ENCODE data around the gene CCBE1. TPM values are rescaled to one million over a fixed set of nuclear protein-coding genes. Genes with fewer than 3 reads are reported as not detected.

Gene CCBE1
- total RNA-seq, 4 donors from 2014 or later: 1.3 to 30.2 (median 8.0) TPM

- no peak for TF ChIP-seq CTCF (IDR thresholded peaks at IDR 0.05)
- DNase-seq (ENCODE audit: low spot score): no peak
- no peak for ATAC-seq (ENCODE audit: low FRiP score)
These were observed 1.7 kb downstream of the CCBE1 start for GRCh38 chr18:59695551-59695950.

DNA sequence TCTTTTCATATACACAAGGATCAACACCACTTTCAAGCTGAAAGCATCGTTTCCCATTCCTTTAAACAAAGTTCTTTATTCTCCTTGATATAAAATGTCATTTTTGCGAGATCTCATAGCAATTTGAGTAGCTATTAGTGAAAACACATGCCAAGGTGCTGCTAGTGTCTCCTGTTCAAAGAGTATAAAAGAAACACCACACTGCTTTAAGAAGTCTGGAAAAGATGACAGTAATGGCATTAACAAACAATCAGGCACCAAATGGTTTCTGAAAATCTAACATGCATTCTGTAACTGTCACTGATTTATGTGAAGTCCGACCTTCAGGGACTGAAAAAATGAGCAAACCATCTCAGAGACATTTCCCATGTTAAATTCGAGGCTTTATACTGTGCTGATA is 2.4 kb downstream of the CCBE1 start:
- TF ChIP-seq CTCF (IDR thresholded peaks at IDR 0.05): no peak
- ATAC-seq (ENCODE audit: low FRiP score) (no peak), DNase-seq (ENCODE audit: low spot score) (no peak)

DNA sequence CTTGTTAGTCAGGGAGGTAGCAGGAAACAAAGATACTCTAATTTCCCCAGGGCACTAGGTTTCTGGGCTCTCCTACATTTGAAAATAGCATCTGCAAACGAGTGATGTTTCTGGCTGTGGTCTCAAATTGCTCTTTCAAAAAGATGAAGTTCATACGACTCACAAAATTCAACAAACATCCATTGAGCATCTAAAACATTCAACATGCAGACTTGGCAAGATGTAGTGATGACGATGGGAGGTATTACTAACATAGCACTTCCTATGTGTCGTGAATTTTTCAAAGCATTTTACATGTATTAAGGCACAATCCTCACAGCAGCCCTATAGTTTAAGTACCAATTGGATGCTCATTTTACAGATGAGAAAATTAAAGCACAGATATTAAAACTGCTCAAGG is 5.2 kb downstream of the CCBE1 start:
- no peak for ATAC-seq (ENCODE audit: low FRiP score)
- TF ChIP-seq CTCF (IDR thresholded peaks at IDR 0.05): no peak
- no peak for DNase-seq (ENCODE audit: low spot score)

DNA sequence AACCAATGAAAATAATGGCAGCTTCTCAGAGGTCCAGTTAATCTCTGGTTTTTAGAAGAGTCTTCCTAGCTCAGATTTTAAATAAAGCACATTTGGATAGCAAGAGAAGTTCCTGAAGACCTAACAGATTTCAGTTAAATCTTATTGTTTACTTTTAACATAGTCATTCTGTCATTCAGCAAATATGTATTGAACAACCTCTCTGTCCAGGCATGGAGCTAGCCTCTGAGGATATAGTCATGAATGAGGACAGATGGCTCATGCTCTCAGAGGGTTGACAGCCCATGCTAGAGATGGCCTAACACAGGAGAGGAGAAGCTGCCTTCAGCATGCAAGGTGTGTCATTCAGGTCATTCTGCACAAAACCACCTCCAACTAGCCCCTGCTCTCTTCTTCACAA is 6.2 kb downstream of the CCBE1 start:
- no peak for TF ChIP-seq CTCF (IDR thresholded peaks at IDR 0.05)
- no peak for ATAC-seq (ENCODE audit: low FRiP score)
- DNase-seq (ENCODE audit: low spot score): no peak

DNA sequence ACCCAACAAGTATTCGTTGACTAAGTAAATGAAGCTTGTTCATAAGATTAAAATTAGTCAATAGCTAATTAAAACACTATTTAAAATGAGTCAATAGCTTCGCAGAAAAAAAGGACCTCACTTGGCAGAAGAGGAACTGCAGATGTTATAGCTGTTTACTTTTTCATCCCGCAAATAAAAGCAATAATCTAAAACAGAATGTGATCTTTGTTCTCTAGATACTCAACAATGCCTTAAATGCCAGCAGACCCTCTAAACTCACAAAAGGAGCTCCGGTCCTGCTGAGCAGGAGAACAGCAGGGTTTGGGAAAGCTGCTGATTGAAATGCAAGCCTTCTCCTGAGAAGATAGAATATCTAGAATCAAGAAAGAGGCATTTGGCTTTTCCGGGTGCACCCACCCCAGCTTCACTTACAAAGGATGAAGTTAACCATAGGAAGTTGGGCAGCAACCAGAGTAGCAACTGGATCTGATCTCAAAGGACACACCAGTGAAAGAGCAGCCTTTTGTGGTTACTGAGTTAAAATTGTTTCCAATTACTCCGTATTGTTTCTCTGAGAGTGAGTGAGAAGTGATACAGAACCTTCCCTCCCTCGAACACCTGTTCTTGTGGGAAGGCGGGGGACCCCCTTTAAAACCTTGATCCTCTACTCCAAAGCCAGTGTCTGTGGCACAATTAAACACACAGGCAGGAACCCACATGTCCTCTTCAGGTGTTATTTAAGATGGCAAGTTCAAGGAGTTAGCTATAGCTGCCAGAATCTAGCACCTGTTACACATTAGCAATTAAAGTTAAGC is 6.8 kb downstream of the CCBE1 start:
- no peak for TF ChIP-seq CTCF (IDR thresholded peaks at IDR 0.05)
- no peak for ATAC-seq (ENCODE audit: low FRiP score)
- no peak for DNase-seq (ENCODE audit: low spot score)

- DNase-seq (ENCODE audit: low spot score) (no peak), ATAC-seq (ENCODE audit: low FRiP score) (no peak)
- no peak for TF ChIP-seq CTCF (IDR thresholded peaks at IDR 0.05)
These were observed 7.5 kb downstream of the CCBE1 start for GRCh38 chr18:59689756-59690155.

GRCh38 chr18:59686260-59686659 is 11.0 kb downstream of the CCBE1 start:
- TF ChIP-seq CTCF (IDR thresholded peaks at IDR 0.05): no peak
- no peak for DNase-seq (ENCODE audit: low spot score)
- ATAC-seq (ENCODE audit: low FRiP score): no peak

All from omental fat pad (tissue), 4 donors.